ENCODE data around the gene ADAM12.
"Not testable (repeated sequence)": the region's sequence is repeated elsewhere in the genome, so short reads cannot be mapped to it uniquely, and the experiment has no call there.

ADAM12 gene

DNA sequence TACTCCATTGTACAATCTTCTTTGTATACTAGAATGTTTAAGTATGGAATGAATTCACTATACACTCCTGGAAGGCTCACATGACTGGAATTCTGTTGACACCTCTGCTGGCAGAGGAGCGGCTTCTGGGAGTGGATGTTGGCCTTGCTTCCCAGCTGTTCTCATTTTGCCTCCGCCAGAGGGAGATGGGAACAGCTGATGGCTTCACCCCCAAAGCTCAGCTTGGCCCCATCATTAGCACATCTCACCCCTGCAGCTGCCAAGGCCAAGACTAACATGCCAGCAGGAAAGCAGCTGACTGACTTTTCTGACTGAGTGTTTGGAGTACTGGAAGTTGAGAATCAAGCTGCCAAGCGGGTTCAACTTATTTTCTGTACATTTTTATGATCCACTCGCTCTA, 15.1 kb downstream of the ADAM12 start:
- DNase-seq, result no peak

DNA sequence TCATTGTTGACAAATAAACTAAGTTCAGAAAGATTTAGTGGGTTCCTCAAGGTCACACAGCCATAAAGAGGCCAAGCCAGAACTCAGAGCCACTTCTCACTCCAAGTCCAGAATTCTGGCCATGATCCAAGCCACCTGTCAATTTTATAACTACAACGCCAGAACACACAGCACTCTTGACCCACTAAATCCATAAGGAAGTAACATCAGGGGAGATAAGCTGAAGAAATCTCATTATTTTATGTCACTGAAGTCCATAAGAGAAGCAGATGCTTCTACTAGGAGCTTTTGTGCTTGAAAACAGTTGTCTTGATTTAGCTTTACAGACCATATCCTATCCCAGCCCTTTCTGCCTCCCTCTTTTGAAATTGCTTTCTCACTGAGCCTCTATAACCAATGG, 15.9 kb downstream of the ADAM12 start:
- no peak for DNase-seq

DNA sequence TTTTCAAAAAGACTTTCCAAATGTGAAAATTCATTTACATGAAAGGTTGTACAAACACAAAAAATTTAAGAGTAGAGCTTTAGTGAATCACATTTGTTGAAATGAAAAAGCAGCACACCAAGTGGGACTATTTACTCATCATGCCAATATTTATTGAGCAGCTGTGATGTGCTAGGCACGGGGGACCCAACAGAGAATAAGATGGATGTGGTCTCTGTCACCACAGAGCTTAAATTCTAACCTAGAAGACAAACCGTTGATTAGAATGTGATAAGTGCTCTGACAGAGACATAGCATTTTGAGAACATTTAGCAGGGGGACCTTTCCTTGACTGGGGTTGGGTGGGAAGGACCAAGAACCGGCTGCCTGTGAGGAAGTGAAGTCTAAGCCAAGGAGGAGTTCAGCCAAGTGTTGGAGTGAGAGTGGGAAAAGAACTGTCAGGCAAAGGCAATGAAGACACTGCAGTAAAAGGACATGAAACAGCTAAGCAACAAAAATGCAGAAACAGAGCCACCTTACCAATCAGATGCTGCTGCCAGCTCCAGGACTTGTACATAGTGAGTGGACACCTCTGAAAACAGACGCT, 19.1 kb downstream of the ADAM12 start:
- DNase-seq, result no peak

DNA sequence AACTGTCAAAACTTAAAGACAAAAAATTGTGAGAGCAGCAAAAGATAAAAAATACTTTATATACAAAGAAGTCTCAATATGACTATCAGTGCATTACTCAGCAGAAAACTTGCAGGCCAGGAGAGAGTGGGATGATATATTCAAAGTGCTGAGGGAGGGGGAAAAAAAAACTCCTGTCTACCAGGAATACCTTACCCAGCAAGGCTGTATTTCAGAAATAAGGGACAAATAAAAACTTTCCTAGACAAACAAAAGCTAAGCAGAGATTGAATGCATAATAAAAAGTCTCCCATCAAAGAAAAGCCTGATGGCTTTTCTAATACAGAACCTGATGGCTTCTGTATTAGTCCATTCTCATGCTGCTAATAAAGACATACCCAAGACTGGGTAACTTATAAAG, 31.1 kb downstream of the ADAM12 start:
- no peak for DNase-seq

DNA sequence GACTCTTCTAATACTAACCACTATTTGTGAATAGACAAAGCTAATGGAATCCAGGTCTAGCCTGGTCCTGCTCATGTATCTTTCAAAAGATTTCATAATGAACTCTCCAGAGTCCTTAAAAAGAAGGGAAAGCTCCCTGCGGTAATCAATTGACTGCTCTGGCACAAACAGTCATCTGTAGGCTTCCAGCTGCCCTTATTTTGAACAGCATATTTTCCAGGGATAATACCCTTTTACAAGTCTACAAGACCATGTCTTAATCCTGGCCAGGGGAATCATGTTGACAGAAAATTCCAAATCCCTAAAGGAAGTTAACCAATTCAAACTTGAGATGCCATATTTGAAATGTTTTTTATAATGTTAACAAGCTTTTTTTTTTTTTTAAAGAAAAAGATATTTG, 34.6 kb downstream of the ADAM12 start:
- DNase-seq, result no peak

DNA sequence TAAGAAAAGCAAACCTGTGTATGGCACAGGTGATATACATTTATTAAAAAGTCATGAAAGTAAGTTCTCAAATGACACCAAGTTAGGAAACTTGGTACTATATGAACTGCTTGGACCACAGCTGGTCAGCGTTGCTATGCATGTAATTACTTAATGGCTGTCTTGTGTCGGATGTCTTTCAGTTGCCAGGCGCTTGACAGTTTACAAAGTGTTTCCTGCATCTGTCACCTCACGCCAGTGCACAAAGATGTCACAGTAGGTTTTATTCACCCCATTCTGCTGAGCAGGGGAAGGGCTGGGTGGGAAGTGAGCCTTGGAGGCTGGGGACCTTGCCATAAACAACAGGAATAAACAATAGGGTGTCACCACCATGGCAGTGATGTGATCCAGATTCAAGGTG, 35.8 kb downstream of the ADAM12 start:
- DNase-seq, result no peak

DNA sequence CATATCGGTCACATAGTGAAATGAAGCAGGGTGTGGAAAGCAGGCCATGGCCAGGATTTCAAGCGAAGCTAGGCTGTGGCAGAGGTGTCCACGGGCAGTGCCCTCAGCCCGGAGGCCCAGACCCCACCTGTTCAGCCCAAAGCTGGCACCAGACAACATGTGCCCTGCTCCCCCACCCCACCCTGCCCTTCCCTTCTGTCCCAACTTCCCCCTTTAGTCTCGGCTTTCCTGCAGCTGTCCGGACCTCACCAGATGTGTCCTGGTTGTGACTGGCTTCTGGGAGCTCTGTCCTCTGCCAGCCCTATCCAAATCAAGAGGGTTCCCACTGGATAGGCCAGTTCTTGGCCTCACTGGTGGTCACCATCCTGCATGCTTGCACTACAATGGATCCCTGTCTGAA, 37.3 kb downstream of the ADAM12 start:
- DNase-seq, result no peak

DNA sequence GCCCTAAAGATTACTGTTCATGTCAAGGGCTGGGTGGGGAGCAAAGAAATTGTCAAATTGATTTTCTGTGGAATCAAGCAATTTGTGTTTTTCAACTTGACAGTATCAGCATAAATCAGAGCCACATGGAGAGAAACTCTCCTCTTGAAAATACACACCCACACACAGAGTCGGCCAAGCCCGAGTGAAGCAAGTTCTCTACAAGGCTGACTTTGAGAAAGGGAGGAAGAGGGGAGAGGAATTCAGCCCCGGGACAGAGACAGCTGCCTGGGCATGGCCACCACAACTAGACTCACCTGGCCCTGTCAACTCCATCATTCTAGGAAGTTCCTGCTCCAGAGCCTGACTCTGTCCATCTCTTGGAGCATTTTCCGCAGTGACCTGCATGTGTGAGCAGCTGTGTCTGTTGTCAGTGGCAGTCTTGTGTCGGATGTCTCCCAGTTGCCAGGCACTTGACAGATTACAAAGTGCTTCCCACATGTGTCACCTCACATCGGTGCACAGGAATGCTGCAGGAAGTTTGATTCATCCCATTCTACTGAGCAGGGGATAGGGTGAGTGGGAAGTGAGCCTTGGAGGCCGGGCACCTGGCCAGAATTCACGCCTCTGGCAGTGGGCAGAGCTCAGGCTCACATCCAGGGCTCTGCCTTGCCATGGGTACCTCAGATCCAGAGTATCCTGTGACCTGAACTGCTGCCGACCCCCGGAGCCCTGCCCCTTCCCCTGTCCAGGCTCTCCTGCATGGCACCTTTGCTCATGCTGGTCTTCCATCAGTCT, 37.9 kb downstream of the ADAM12 start:
- DNase-seq, result no peak

DNA sequence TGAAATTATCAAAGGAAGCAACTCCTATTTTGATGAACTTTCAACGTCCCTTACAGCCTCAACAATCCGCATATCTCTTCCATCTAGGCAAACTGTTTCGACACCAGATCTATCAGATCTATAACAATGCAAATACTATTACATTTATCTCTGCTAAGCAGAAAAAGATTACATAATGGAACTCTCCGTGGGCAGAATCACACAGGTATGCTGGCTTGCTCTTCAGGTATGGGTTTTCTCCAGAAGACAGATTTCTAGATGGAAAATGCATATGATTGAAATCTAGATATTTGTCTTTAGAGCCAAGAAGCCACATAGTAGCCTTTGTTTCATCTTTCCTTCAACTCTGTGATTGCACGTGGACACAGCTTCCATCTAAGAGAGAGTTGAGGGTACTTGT, 38.6 kb downstream of the ADAM12 start:
- no peak for DNase-seq

DNA sequence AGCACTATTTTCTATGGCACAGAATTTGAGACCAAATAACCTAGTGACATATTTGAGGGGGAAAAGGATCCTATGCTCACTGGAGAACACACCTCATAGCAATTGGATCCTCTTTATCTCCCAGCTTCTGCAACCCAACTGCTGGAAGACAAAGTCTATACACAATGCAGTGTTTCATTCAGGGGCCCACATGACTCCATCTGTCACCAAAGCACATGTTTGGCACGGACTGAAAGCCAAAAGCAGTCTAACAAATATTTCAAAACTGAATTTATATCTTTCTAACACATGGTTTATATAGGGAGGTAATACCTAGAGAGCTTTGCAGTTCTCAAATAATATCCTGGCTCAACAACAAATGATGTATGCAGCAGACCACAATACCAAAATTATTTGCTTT, 39.2 kb downstream of the ADAM12 start:
- no peak for DNase-seq

DNA sequence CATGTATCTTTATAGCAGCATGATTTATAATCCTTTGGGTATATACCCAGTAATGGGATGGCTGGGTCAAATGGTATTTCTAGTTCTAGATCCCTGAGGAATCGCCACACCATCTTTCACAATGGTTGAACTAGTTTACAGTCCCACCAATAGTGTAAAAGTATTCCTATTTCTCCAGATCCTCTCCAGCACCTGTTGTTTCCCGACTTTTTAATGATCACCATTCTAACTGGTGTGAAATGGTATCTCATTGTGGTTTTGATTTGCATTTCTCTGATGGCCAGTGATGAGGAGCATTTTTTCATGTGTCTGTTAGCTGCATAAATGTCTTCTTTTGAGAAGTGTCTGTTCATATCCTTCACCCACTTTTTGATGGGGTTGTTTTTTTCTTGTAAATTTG, 44.8 kb downstream of the ADAM12 start:
- not testable (repeated sequence) for DNase-seq

DNA sequence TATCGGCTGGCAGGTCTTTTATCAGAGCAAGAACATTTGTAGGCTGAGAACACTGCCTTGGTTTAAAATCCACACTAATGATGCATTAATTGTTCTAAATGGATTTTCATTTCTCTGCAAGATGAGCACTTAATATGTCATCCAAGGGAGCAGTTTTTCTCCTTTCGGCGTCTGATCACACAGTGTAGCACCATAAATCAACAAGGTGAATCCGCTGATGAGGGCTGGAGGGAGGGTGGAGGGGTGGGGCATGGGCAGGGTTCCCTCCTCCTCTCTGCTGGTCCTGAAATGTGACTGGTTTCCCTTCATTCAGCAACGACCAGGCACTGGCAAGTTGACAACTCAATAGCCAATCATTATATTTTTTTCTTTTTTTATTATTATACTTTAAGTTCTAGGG, 45.6 kb downstream of the ADAM12 start:
- DNase-seq, result no peak

DNA sequence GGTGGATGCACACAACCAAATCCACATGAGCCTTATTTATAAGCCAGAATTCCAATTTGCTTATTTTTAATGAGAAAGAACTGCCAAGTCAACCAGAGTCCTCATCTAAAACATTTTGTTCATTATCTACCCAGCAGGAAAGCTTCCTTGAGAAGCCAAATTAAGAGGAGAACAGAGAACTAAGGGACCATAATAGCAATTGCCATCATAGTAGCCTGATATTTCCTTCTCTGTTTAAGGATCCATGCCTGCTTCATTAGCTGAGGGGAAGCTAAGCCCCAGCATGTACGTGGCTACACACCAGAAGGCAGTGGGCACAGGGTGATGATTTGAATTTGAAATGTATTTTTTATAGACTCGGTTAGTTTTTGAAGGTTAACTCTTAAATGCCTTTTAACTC, 46.8 kb downstream of the ADAM12 start:
- DNase-seq, result no peak

DNA sequence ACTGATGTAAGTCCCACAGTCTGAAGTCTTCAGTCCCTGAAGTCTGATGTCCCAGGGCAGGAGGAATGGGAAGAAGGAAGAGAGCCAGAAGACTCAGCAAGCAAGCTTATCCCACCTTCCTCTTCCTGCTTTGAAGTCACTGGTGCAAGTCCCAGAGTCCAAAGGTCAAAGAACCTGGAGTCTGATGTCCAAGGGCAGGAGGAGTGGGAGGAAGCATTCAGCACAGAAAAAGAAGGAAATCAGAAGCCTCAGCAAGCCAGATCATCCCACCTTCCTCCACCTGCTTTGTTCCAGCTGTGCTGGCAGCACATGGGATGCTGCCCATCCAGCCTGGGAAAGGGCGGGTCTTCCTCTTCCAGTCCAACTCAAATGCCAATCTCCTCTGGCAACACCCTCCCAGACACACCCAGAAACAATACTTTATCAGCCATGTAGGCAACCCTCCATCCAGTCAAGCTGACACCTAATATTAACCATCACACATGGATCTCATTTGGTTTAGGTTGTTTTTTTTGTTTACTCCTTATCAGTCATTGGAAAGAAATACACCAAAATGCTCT, 50.9 kb downstream of the ADAM12 start:
- DNase-seq, result no peak

DNA sequence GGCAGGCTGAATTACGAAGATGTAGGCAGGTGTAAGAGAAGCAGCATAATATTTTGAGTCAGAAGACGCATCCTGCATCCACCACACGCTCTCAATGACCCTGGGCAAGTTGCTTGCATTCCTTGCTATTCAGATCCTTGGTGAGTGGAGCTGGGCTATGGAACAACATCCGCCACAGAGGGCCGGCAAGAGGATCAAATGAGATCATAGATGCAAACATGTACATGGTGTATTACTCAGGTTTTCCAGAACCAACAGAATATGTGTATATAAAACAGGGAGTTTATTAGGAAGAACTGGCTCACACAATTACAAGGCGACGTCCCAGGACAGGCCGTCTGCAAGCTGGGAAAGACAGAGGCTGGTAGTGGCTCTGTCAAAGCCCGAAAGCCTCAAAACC, 51.5 kb downstream of the ADAM12 start:
- DNase-seq, result no peak

DNA sequence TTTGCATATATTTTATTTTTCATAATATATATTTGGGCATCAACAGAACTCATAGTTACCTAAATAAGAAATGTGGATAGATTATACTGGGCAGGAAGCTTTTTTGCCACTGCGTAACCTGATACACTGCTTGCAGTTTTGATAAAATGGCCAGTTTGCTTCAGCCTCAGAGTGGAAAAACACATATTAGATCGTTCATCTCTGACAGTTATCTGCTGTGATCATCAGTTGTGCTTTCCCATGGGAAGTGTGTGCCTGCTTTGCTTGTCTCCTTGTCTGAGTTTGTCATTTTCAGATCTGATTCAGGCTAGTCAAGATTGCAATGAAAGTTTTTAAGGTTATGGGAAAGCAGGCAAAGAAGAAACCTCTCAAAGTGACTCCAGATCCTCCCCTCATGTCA, 54.0 kb downstream of the ADAM12 start:
- no peak for DNase-seq

DNA sequence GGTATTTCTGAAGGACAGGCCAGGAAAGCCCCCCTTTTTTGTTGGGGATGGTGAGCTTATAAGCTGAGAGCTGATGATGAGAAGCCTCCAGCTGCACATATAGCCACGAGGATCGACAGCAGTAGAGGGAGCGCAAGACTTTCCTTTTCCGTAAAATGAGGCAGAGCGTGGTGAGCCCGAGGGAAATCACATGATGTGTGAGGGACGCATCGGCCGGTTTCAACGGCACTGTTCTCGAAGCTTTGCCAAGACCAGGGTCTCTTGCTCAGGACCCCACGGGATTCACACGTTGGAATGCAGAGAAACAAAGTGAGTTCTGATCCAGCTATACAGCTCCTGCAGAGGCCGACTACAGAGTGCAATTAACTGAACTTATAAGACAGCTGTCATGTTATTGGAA, 55.7 kb downstream of the ADAM12 start:
- DNase-seq, result no peak

DNA sequence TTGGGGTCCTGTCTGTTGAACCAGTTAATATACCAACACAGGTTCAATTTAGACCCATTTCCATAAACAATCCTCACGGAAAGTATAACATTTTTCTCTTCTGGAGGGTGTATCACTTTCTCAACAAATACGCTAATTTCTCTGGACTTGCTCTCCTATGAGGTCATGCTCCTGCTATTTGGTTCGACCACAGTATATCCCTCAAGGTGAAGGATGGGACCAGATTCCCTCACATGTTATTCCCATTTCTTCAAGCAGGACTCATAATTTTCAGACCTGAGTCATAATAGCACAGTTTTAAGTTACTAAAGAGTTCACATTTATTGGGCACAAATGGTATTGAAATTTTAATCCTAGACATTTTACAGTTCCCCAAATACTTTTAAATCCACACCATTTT, 57.2 kb downstream of the ADAM12 start:
- no peak for DNase-seq

DNA sequence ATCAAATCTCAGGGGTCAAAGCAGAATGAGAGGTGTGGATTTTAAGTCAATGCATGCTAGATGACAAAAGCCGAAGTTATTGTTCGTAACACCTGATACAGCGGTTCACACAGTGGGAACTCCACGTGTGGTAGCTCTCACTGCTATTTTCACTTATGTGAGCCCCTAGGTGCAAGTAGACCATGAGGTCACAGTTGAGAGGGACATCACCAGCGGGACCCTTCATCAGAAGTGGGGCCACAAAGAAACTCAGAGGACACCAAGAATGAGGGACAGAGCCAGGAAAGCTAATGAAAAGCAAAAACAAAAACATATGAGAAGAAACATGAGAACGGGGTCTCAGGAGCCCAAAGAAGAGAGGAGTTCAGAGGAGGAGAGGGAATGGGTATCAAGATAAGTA, 63.5 kb downstream of the ADAM12 start:
- no peak for DNase-seq

DNA sequence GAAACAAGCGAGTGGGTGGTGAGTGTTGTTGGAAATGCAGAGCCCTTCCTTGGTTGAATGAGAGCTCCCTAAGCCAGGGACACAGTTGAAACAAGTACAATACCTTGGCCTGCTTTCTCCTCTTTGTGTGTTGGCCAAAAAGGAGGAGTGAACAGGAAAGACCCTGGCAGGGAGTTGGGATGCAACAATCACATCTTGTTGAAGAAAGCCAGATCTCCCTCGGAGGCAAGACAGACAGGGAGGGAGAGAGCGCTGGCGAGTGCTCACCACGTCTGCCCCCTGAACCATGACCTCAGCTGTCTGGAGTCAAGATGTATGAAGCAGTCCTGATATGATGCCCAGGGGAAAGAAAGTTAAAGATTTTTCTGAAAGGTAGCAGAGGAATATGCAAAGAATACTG, 66.8 kb downstream of the ADAM12 start:
- DNase-seq, result no peak

DNA sequence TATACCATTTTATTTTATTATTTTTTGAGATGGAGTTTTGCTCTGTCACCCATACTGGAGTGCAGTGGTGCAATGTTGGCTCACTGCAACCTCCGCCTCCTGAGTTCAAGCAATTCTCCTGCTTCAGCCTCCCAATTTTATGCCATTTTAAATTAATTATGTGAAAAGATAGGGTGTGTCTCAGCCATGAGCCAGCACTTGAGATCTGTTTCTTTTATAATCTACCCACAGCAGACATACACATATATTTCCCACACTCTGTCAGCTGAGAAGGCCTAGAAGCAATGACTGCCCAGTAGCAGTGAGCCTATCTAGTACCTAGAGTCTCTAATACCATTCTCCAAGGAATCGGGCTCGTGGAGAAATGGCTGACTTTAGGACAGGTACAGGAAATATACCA, 70.5 kb downstream of the ADAM12 start:
- DNase-seq, result no peak

DNA sequence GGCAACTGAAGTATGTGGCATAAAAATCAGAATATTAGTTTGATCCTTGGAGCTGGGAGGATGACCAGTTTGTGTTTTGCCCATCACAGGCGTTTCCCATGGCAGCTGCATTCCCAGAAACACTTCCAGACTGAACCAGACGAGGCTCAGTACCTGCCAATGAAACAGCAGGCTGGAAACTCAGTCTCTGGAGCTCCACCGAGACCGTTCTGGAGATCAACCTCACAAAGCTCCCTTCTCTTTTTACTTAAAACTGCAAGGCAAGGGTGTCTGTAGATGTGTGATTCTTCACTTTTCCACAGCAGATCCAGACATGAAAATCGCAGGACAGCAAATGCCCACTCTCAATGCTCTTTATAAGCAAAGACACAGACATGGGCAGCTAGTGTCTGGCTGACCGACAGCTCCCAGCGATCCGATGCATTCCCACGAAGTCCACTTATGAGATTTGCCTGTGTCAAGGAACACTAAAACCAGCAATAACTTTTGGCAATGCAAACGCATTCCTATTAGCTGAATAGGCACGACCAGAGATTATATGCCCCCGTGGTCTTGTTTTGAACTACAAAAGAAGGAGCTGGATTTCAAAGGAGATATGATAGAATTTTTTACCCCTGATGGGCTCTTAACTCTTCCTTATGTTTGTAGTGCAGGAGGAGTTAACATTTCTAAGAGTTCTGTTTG, 72.6 kb downstream of the ADAM12 start:
- no peak for DNase-seq

DNA sequence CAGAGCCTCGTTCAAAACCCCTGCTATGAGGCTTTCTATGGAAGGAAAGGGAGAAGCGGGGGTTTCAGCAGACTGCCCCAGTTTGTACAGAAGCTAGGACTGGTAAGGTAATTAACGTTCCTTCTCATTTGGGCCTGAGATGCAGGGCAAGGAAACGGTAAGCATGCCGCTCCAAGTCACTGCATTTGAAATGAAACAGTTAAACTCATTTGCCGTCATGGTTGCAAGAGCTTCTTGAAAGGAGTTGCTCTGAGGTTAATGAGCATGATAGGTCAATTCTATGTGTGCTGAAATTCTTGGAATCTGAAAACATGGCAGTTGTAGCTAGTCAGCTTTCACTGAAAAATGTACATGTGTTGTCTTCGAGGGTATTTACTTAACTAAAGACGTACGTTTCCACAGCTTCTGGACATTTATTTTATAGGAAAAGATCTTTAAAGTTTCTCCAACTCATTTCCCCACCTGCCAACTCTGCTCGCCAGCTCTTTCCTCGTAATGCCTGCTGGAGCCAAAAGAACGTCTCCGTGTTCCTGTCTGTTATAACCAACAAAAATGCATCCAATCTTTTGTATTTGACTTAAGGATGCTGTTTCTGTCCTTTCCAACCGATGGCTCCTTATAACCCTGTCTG, 73.3 kb downstream of the ADAM12 start:
- DNase-seq, result no peak

DNA sequence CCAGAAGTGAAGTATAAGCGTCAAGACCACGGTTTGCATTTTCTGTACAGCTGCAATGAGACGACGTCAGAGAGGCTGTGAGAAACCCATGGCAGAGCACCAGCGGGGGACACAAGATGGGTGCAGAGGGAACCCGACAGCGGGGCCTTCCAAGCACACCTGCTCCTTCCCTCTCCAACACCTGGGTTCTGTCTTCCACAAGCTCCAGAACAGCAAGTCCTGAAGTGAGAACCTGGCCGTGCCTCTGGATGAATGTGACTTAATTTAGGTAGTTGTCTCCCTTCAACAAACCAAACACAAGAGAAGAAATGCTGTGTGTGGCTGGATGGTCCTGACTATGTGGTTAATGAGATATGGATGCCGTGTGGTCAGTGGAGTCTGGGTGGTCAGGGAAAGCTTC, 76.1 kb downstream of the ADAM12 start:
- DNase-seq, result no peak

Data from CD4-positive, alpha-beta T cell treated with Interleukin-4 for 4 hours (primary cell).